ENCODE measurements around the gene SIL1.

GRCh38 chr5:139113892-139114291, 84.3 kb downstream of the SIL1 start:
- TF ChIP-seq CTCF (IDR thresholded peaks at IDR 0.05) (no peak), POLR2A (IDR thresholded peaks at IDR 0.05) (no peak)
